HG02588 (cell line): ENCODE measurements around the gene BMI1.

Source experiments
- ATAC-seq: cut with Tn5 transposase; IDR thresholded peaks from one replicate; pipeline ENCODE4 v1.9.1; 2021; ENCODE audit warnings: mild to moderate bottlenecking, moderate library complexity; ENCODE audit not compliant: unreplicated experiment

The BMI1 gene

GRCh38 chr10:22319547-22319979 is 1.3 kb upstream of the BMI1 start:
- ATAC-seq = no peak

GRCh38 chr10:22319980-22320558 is 830 bp upstream of the BMI1 start:
- ATAC-seq = no peak

GRCh38 chr10:22321156-22321923 is 441 bp downstream of the BMI1 start:
- peak; percentile 13 for ATAC-seq

- no peak for ATAC-seq
These were observed 1.2 kb downstream of the BMI1 start for GRCh38 chr10:22321924-22322640.

- no peak for ATAC-seq
These were observed 1.8 kb downstream of the BMI1 start for GRCh38 chr10:22322641-22323160.

- no peak for ATAC-seq
These were observed 2.8 kb downstream of the BMI1 start for GRCh38 chr10:22323538-22324305.

GRCh38 chr10:22324413-22324812 is 3.5 kb downstream of the BMI1 start:
- no peak for ATAC-seq

- ATAC-seq = no peak
These were observed 4.0 kb downstream of the BMI1 start for GRCh38 chr10:22324893-22325271.

- peak; percentile 47 for ATAC-seq
These were observed 4.6 kb downstream of the BMI1 start for GRCh38 chr10:22325272-22326144.

GRCh38 chr10:22326145-22326702 is 5.3 kb downstream of the BMI1 start:
- ATAC-seq = no peak

GRCh38 chr10:22329150-22329549 is 8.3 kb downstream of the BMI1 start:
- ATAC-seq = no peak

GRCh38 chr10:22332116-22332692 is 11.3 kb downstream of the BMI1 start:
- ATAC-seq = no peak

GRCh38 chr10:22333167-22333974 is 12.5 kb downstream of the BMI1 start:
- no peak for ATAC-seq

GRCh38 chr10:22333975-22334282 is 13.0 kb downstream of the BMI1 start:
- no peak for ATAC-seq

GRCh38 chr10:22334414-22335172 is 13.7 kb downstream of the BMI1 start:
- ATAC-seq = no peak

- ATAC-seq = peak; percentile 57
These were observed 14.5 kb downstream of the BMI1 start for GRCh38 chr10:22335173-22335933.

GRCh38 chr10:22338185-22338900 is 17.4 kb downstream of the BMI1 start:
- ATAC-seq = no peak
